HG02678 (cell line): ENCODE data around the gene TRIO.

Source experiments
- ATAC-seq: cut with Tn5 transposase; IDR thresholded peaks from one replicate; pipeline ENCODE4 v1.9.1; 2021; ENCODE audit warnings: mild to moderate bottlenecking, moderate library complexity; ENCODE audit not compliant: unreplicated experiment

TRIO gene

GRCh38 chr5:14343376-14343775 lies 200.2 kb downstream of the TRIO start:
- no peak for ATAC-seq

- no peak for ATAC-seq
Observed at GRCh38 chr5:14347522-14347921, 204.4 kb downstream of the TRIO start.

GRCh38 chr5:14348142-14348541 lies 205.0 kb downstream of the TRIO start:
- no peak for ATAC-seq

GRCh38 chr5:14349029-14349428 lies 205.9 kb downstream of the TRIO start:
- no peak for ATAC-seq

- no peak for ATAC-seq
Observed at GRCh38 chr5:14351086-14351661, 208.0 kb downstream of the TRIO start.

GRCh38 chr5:14351845-14352712 lies 208.9 kb downstream of the TRIO start:
- ATAC-seq, result peak; percentile 89

- no peak for ATAC-seq
Observed at GRCh38 chr5:14353726-14354474, 210.8 kb downstream of the TRIO start.

- ATAC-seq, result no peak
Observed at GRCh38 chr5:14355391-14355790, 212.2 kb downstream of the TRIO start.

- ATAC-seq, result peak; percentile 46
Observed at GRCh38 chr5:14356305-14356704, 213.2 kb downstream of the TRIO start.

GRCh38 chr5:14357441-14357840 lies 214.3 kb downstream of the TRIO start:
- no peak for ATAC-seq

- no peak for ATAC-seq
Observed at GRCh38 chr5:14357851-14358250, 214.7 kb downstream of the TRIO start.

GRCh38 chr5:14358536-14358935 lies 215.4 kb downstream of the TRIO start:
- no peak for ATAC-seq

- no peak for ATAC-seq
Observed at GRCh38 chr5:14359069-14360043, 216.2 kb downstream of the TRIO start.

- no peak for ATAC-seq
Observed at GRCh38 chr5:14362491-14362890, 219.3 kb downstream of the TRIO start.

- no peak for ATAC-seq
Observed at GRCh38 chr5:14364096-14364495, 221.0 kb downstream of the TRIO start.

- no peak for ATAC-seq
Observed at GRCh38 chr5:14364576-14365472, 221.7 kb downstream of the TRIO start.

GRCh38 chr5:14365831-14366430 lies 222.8 kb downstream of the TRIO start:
- peak; percentile 45 for ATAC-seq

GRCh38 chr5:14366763-14367162 lies 223.6 kb downstream of the TRIO start:
- ATAC-seq, result no peak

GRCh38 chr5:14367364-14367763 lies 224.2 kb downstream of the TRIO start:
- ATAC-seq, result no peak
